Measurements from ENCODE around the gene SPOCD1.

SPOCD1 gene

DNA sequence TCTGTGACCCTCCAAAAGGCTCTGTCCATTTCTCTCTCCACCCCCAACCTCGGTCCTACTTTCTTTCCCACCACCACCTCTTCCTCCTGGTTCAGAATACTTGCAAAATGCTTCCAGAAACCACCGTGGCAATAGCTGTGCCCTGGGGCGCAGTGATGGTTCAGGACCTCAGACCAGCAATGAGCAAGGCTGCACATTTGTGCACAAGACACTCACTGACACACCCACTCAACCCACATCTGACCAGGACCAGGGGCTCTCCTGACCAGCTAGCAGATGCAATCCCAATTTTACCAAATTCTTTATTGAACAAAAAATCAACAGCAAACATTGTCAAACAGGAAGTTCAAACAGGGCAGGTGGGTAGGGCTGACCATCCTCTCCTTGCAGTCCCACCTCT lies 25.7 kb downstream of the SPOCD1 start:
- ChIA-PET POLR2A (interaction anchor here (1.3 to 2.8 kb wide), 3 partner anchors 9 to 129 kb away, joined by 3 to 15 read pairs (median 6); no protein-coding TSS in a partner anchor), CTCF (interaction anchor here (0.7 to 4.7 kb wide), 16 partner anchors 8 to 226 kb away, joined by 3 to 73 read pairs (median 14); partner anchors contain the start of gene KHDRBS1)
- TF ChIP-seq, protein P1, sequence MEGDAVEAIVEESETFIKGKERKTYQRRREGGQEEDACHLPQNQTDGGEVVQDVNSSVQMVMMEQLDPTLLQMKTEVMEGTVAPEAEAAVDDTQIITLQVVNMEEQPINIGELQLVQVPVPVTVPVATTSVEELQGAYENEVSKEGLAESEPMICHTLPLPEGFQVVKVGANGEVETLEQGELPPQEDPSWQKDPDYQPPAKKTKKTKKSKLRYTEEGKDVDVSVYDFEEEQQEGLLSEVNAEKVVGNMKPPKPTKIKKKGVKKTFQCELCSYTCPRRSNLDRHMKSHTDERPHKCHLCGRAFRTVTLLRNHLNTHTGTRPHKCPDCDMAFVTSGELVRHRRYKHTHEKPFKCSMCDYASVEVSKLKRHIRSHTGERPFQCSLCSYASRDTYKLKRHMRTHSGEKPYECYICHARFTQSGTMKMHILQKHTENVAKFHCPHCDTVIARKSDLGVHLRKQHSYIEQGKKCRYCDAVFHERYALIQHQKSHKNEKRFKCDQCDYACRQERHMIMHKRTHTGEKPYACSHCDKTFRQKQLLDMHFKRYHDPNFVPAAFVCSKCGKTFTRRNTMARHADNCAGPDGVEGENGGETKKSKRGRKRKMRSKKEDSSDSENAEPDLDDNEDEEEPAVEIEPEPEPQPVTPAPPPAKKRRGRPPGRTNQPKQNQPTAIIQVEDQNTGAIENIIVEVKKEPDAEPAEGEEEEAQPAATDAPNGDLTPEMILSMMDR (IDR thresholded peaks at IDR 0.05; ENCODE audit: insufficient read depth, low read length, missing control alignments) = no peak
- no peak overlapping the region for H3K4me3 ChIP-seq (ENCODE audit: low read depth, low read length)
- no peak for DNase-seq (ENCODE audit: low read depth, low spot score)

DNA sequence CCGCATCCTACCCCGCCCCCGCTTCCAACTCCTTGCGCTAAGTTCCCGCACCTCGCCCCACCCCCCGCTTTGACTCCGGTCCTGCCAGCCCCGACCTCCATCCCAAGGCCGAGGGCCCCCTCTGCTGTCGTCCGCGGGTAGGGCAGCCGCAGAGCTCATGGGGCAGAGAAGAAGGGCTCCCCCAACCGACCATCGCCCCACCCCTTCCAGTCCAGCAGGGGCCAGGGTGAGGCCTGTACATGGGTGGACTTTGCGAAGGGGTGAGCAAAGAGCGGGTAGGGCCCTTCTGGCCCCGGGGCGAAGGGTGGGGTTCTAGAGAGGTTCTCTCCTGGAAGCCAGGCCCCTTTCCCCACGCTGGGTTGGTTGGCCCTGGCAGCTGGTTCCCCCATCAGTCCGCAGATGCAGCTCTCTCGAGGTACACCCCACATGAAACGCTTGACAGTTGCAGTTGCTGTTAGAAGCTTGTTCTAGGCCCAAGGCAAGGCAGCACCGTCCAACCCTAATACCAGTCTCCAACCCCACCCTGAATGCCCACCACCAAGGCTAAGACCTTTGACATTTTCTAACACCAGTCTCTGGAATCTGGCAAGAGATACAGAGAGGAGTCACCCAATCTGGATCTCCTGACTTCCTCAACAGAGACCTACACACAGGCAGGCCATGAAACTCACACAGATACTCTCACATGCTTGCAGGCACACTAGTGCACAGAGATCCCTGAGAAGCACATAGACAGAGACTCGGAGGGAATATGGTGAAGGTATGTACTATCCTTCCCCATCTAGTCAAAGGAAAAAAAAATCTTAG lies 26.4 kb downstream of the SPOCD1 start:
- peak; percentile 49 for DNase-seq (ENCODE audit: low read depth, low spot score)
- H3K4me3 ChIP-seq (ENCODE audit: low read depth, low read length) = peak overlapping the region; percentile 76
- ChIA-PET POLR2A (interaction anchor here (0.7 to 2.8 kb wide), 12 partner anchors 9 to 241 kb away, joined by 3 to 15 read pairs (median 4); partner anchors contain the start of genes PEF1 and PTP4A2), CTCF (interaction anchor here (0.6 to 4.7 kb wide), 51 partner anchors 9 to 632 kb away, joined by 3 to 73 read pairs (median 5); partner anchors contain the start of genes HCRTR1, PEF1 and TMEM39B)
- TF ChIP-seq, protein P1 (IDR thresholded peaks at IDR 0.05; ENCODE audit: insufficient read depth, low read length, missing control alignments) = peak; percentile 99

GRCh38 chr1:31788825-31789256 lies 27.0 kb downstream of the SPOCD1 start:
- TF ChIP-seq, protein P1 (IDR thresholded peaks at IDR 0.05; ENCODE audit: insufficient read depth, low read length, missing control alignments) = no peak
- H3K4me3 ChIP-seq (ENCODE audit: low read depth, low read length) = peak overlapping the region; percentile 76
- DNase-seq (ENCODE audit: low read depth, low spot score) = peak; percentile 56
- ChIA-PET POLR2A (interaction anchor here (0.7 to 2.8 kb wide), 11 partner anchors 10 to 240 kb away, joined by 3 to 15 read pairs (median 4); partner anchors contain the start of genes PEF1 and PTP4A2), CTCF (interaction anchor here (0.6 to 4.7 kb wide), 51 partner anchors 10 to 631 kb away, joined by 3 to 73 read pairs (median 5); partner anchors contain the start of genes HCRTR1, PEF1, SPOCD1 and TMEM39B)

DNA sequence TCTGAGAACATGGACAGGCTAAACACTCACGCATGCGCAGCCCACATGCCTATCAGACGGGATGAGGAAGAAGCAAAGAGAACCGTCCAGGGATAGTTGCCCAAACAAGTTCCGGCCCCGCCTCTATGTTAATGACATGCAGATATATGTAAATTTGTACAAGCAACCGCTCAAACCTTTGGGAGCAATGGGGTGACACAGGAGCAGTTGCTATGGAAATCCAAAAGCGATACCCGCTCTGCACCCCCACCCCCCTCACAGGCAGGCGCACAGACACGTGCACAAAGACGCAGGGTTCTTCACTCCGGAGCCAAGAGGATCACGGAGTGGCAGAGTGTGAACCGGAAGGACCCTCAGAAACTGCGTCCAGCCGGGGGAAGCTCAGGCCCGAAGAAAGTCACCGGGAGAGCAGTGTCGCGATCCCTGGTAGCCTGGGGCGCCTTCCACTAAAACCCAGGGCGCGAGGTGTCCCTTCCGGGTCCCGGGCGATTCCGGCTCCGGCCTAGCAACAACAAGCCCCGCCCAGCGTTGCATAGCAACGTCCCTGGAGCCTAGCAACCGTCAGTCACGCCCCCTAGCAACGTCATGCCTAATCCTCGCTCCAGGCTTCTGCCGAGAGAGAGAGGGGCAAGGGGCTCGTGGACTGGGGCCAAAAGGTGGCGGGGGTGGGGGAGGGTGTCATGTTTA lies 27.5 kb downstream of the SPOCD1 start:
- POLR2A ChIA-PET = interaction anchor here (0.8 to 2.8 kb wide), 9 partner anchors 10 to 239 kb away, joined by 3 to 15 read pairs (median 4); partner anchors contain the start of gene PTP4A2
- CTCF ChIA-PET = interaction anchor here (0.6 to 4.7 kb wide), 48 partner anchors 10 to 630 kb away, joined by 3 to 73 read pairs (median 5); partner anchors contain the start of genes PEF1, SPOCD1 and TMEM39B
- H3K4me3 ChIP-seq (ENCODE audit: low read depth, low read length) = peak overlapping the region; percentile 76
- TF ChIP-seq, protein P1 (IDR thresholded peaks at IDR 0.05; ENCODE audit: insufficient read depth, low read length, missing control alignments) = no peak
- DNase-seq (ENCODE audit: low read depth, low spot score) = peak; percentile 26

DNA sequence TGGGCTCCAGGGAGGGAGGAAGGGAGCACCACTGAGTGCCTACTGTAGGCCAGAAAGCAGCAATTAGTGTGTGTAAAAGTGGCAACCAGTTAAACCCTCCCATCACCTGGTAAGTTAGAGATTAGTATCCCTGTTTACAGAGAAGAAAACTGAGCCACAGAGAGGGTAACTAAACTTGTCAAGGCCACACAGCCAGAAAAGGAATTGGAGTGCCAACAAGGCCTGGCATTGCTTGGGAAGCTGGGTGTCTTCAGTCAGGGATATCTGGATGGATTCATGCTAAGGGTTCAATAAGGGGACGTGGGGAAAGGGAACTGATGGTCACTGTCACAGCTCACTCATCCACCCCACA lies 28.1 kb downstream of the SPOCD1 start:
- TF ChIP-seq, protein P1 (IDR thresholded peaks at IDR 0.05; ENCODE audit: insufficient read depth, low read length, missing control alignments) = no peak
- CTCF ChIA-PET = interaction anchor here (0.9 to 4.7 kb wide), 18 partner anchors 10 to 366 kb away, joined by 3 to 73 read pairs (median 15); partner anchors contain the start of genes SPOCD1 and TMEM39B

More for the DNA sequence above, 28.1 kb downstream of the SPOCD1 start:
- no peak for DNase-seq (ENCODE audit: low read depth, low spot score)
- H3K4me3 ChIP-seq (ENCODE audit: low read depth, low read length) = peak overlapping the region; percentile 0; the same call in 1 of the 2 replicates
- POLR2A ChIA-PET = no interaction called here
